OCI-LY7 (cell line): ENCODE measurements around the gene R3HDM4.

Experiments used
- CTCF ChIP-seq: fragments of 200-600 bp; sonication (generic); conservative IDR thresholded peaks from 2 replicates; pipeline ENCODE4 v1.5.1; 2014; ENCODE audit warnings: mild to moderate bottlenecking, antibody characterized with exemption, low read length, moderate library complexity, mixed read lengths
- EZH2phosphoT487 ChIP-seq: fragments of 200-600 bp; sonication (generic); IDR thresholded peaks from 2 replicates; pipeline ENCODE4 v1.6.1; 2018; ENCODE audit warnings: low read depth, borderline replicate concordance, mild to moderate bottlenecking, mixed run types, antibody characterized with exemption, low read length, moderate library complexity, mixed read lengths

GRCh38 chr19:889662-890295 is 23.2 kb downstream of the R3HDM4 start:
- TF ChIP-seq CTCF (no peak), EZH2phosphoT487 (no peak)
